Body of pancreas (tissue), 4 donors: ENCODE results near the gene FIGLA. TPM values are rescaled to one million over a fixed set of nuclear protein-coding genes. Genes with fewer than 3 reads are reported as not detected.

ENCODE experiments used
- ATAC-seq: fragments of 150-250 bp; one replicate; pipeline ENCODE4 v1.9.1; 2016
- DNase-seq, 4 donors: peaks; one replicate each; pipeline ENCODE4 v3.0.0-alpha.2; 2019
- H3K27ac ChIP-seq, 4 donors: fragments of 200-600 bp; sonication (generic); 1 replicate in 3 of 4; 2 replicates in 1 of 4; pipeline versions ENCODE4 v1.5.1 to v1.6.1; 2016 to 2019; ENCODE audit warnings: mild to moderate bottlenecking in 1 of 4, mixed read lengths in 1 of 4, moderate library complexity in 1 of 4
- H3K27me3 ChIP-seq, 2 donors: fragments of 200-600 bp; sonication (generic); one replicate each; pipeline ENCODE4 v1.6.0; 2016; ENCODE audit warnings: mild to moderate bottlenecking in 1 of 2
- H3K36me3 ChIP-seq, 2 donors: fragments of 200-600 bp; sonication (generic); replicated peaks in 1 of 2; 2 replicates each; pipeline ENCODE4 v1.5.1; 2016; ENCODE audit warnings: low read depth in 2 of 2; ENCODE audit not compliant: insufficient read depth in 1 of 2
- H3K4me1 ChIP-seq: fragments of 200-600 bp; sonication (generic); one replicate; pipeline ENCODE4 v1.6.0; 2016
- H3K4me3 ChIP-seq, 2 donors: fragments of 200-600 bp; sonication (generic); 1 replicate in 1 of 2; 2 replicates in 1 of 2; pipeline ENCODE4 v1.5.1; 2016 to 2019
- H3K9me3 ChIP-seq, 3 donors: fragments of 200-600 bp; sonication (generic); 1 replicate in 2 of 3; 2 replicates in 1 of 3; pipeline ENCODE4 v1.5.1; 2016
- POLR2A ChIP-seq, 3 donors: fragments of 450-650 bp; IDR thresholded peaks; one replicate each; pipeline ENCODE4 v1.6.1; 2016; ENCODE audit warnings: antibody characterized with exemption in 3 of 3, mild to moderate bottlenecking in 2 of 3
- WGBS, 2 donors: methylation state at CpG; one replicate each; pipeline ENCODE4 v1.1.5; 2017; 5-methylcytosine and 5-hydroxymethylcytosine counted together
- intact Hi-C: fragments of 100-400 bp; cut with DNase I; formaldehyde crosslinking; loops from one replicate; pipeline ENCODE4 v1.15.1; 2023
- total RNA-seq, 2 donors: library from RNA; depleted of rRNA; stranded (reverse); fragments of >200 nt; gene quantifications; one replicate each; pipeline ENCODE4 v1.1.0, GENCODE V29; 2016
- TF ChIP-seq, protein P1 (sequence below), 7 experiments: fragments of 450-650 bp in 4 of 7; fragments of 200-600 bp in 3 of 7; sonication (generic) in 3 of 7; IDR thresholded peaks; one replicate each; pipeline ENCODE4 v1.5.1; 2016 to 2019; ENCODE audit warnings: antibody characterized with exemption in 7 of 7

FIGLA gene
- total RNA-seq, 2 donors from 2014 or later = not detected

DNA sequence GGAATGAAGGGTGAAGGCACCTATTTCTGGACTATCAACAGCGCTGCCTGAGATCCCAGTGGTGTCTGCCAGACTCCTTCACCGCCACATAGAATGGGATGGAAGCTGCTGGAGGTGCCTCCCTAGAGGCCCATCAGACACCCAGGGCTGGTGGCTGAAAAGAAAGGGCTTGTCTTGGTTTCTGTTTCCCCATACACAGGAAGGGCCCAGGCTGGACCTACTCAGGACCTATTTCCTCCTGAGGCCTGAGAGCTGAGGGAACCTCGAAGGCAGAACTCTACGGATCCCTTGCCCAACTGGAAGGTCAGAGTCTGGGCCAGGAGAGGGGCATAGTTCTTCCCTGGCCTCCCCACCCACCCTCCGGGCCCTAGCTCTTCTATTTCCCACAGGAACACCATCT lies 32.8 kb upstream of the FIGLA start:
- no peaks in the 10 kb centered on the region for H3K27me3 ChIP-seq
- no peaks in the 10 kb centered on the region for H3K9me3 ChIP-seq
- intact Hi-C loops = no loop called here
- no peak overlapping the region for H3K27ac ChIP-seq
- WGBS, 2 donors = 67 to 82% methylated on average over 2 to 4 of the region's 5 CpGs
- TF ChIP-seq, protein P1, sequence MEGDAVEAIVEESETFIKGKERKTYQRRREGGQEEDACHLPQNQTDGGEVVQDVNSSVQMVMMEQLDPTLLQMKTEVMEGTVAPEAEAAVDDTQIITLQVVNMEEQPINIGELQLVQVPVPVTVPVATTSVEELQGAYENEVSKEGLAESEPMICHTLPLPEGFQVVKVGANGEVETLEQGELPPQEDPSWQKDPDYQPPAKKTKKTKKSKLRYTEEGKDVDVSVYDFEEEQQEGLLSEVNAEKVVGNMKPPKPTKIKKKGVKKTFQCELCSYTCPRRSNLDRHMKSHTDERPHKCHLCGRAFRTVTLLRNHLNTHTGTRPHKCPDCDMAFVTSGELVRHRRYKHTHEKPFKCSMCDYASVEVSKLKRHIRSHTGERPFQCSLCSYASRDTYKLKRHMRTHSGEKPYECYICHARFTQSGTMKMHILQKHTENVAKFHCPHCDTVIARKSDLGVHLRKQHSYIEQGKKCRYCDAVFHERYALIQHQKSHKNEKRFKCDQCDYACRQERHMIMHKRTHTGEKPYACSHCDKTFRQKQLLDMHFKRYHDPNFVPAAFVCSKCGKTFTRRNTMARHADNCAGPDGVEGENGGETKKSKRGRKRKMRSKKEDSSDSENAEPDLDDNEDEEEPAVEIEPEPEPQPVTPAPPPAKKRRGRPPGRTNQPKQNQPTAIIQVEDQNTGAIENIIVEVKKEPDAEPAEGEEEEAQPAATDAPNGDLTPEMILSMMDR (IDR thresholded peaks at IDR 0.05) = no peak
- no peak for TF ChIP-seq POLR2A (IDR thresholded peaks at IDR 0.05)
- DNase-seq = no peak
- H3K4me1 ChIP-seq = no peaks in the 10 kb centered on the region
- ATAC-seq = no peak
- H3K4me3 ChIP-seq = no peak overlapping the region
- no peaks in the 10 kb centered on the region for H3K36me3 ChIP-seq

DNA sequence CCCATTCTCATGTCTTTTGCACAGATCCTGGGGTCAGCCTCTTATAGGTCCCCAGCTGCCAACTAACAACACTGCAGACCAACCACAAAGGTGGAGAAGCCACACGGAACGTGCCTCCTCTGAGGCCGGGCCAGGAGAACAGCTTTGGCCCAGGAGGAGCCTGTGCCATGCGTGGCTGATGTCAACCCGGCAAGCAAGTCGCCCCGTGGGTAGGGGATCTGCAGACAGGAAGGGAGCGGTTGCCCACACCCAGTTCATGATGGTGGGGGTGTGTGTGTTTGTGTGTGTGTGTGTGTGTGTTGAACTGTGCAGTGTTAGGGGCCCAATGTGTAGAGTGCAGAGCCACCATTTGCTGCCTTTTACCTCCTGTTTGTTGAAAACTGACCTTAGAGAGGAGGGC lies 32.4 kb upstream of the FIGLA start:
- Histone ChIP-seq H3K9me3 (no peaks in the 10 kb centered on the region), H3K36me3 (no peaks in the 10 kb centered on the region), H3K4me1 (no peaks in the 10 kb centered on the region), H3K4me3 (no peak overlapping the region), H3K27me3 (no peaks in the 10 kb centered on the region), H3K27ac (no peak overlapping the region)
- intact Hi-C loops = no loop called here
- ATAC-seq = no peak
- no peak for DNase-seq
- 68 to 76% methylated on average over 8 of the region's 8 CpGs for WGBS, 2 donors
- TF ChIP-seq, protein P1 (IDR thresholded peaks at IDR 0.05) = no peak
- TF ChIP-seq POLR2A (IDR thresholded peaks at IDR 0.05) = no peak

DNA sequence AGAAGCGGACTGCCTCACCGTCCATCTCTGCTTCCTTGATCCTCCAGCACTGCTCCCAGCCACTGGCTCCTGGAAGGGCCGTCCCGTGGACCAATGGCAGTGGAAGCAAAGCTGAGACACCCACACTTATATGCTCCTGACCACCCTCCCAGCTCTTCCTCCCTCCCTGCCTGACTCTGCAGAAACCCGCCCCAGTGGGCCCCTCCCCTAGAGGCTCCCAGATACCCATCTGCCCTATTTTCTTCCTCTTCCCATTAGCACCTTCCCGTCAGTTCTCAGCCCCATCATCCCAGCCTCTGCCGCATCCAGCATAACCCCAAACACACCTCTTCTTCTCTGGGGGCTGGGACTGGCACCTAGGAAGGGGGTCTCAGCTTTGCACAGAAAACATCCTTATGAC lies 30.1 kb upstream of the FIGLA start, which contains the start of gene CLEC4F:
CLEC4F (minus strand) TSS at position 101 of the 400 bp plus-strand sequence; CDS start at position 25, 76 bp downstream.
- no peaks in the 10 kb centered on the region for H3K4me1 ChIP-seq
- H3K27me3 ChIP-seq = no peaks in the 10 kb centered on the region
- no peaks in the 10 kb centered on the region for H3K36me3 ChIP-seq
- WGBS, 2 donors = 74 to 77% methylated on average over 7 of the region's 7 CpGs
- no peak within 1 kb of the TSS for H3K27ac ChIP-seq
- H3K4me3 ChIP-seq = no peak within 1 kb of the TSS
- ATAC-seq = no peak
- intact Hi-C loops = no loop called here
- no peaks in the 10 kb centered on the region for H3K9me3 ChIP-seq
- no peak for TF ChIP-seq POLR2A (IDR thresholded peaks at IDR 0.05)
- TF ChIP-seq, protein P1 (IDR thresholded peaks at IDR 0.05) = no peak
- DNase-seq = no peak

DNA sequence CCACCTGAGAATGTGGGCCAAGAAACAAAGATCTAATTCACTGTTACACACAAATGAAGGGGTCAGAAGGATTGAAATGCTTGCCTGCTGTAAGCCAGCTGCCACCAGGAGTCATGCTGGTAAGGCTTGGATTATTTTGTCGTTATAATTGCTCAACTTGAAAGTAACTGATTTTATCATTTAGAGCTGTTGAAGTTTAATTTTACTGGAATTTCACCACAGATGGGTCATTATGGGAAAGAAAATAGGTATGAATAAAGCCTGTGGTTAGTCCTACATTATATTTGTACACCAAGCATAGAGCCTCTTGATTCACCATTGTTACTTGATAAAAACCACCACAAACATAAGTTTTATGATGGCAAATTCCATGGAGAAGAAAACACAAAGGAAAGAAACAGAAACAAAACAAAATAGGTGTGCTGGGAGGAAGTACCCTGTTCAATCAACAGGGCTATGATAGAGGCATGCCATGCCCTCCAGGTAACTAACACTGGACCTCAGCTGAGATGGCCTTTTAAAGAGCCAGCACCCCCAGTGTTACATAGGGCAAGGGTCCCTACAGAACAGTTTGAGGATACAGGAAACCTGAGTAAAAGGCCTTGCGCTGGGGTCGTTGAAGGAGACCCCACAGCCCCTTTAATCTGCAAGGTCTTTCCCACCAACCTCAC lies 27.0 kb upstream of the FIGLA start:
- ATAC-seq (no peak), DNase-seq (no peak)
- Histone ChIP-seq H3K36me3 (no peaks in the 10 kb centered on the region), H3K9me3 (no peaks in the 10 kb centered on the region), H3K27me3 (no peaks in the 10 kb centered on the region), H3K4me3 (no peak overlapping the region), H3K27ac (no peak overlapping the region), H3K4me1 (no peaks in the 10 kb centered on the region)
- TF ChIP-seq, protein P1 (IDR thresholded peaks at IDR 0.05) = no peak
- no peak for TF ChIP-seq POLR2A (IDR thresholded peaks at IDR 0.05)
- intact Hi-C loops = no loop called here
- WGBS, 2 donors = 80% methylated on average over 3 of the region's 3 CpGs

DNA sequence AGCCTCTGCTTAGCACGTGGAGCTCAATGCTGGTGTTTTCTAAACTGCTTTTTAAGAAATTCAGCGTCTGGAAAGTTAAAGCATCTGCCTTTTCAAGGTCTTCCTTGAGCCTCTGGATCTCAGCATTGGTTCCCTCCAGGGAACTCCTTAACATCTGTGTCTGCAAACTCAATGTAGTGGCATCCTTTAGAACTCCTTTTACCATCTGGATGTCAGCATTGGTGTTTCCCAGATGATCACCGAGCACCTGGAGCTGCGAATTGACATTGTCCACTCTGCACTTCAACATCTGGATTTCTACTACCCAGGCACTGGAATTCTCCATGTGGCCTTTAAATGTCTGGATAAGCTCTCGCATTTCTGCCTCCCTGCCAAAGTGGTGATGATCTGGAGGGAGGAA lies 26.3 kb upstream of the FIGLA start:
- no peak for TF ChIP-seq POLR2A (IDR thresholded peaks at IDR 0.05)
- TF ChIP-seq, protein P1 (IDR thresholded peaks at IDR 0.05) = no peak
- Histone ChIP-seq H3K27ac (no peak overlapping the region), H3K36me3 (no peaks in the 10 kb centered on the region), H3K9me3 (no peaks in the 10 kb centered on the region), H3K27me3 (no peaks in the 10 kb centered on the region), H3K4me1 (no peaks in the 10 kb centered on the region), H3K4me3 (no peak overlapping the region)
- ATAC-seq (no peak), DNase-seq (no peak)
- intact Hi-C loops = no loop called here
- WGBS, 2 donors = 66 to 84% methylated on average over 5 of the region's 5 CpGs
